Duodenal mucosa (tissue), 2 donors: ENCODE data around the gene PTPN1.

Source experiments
- H3K27ac ChIP-seq: one replicate; pipeline ENCODE4 v1.7.0; 2013; ENCODE audit warnings: low read depth, low read length
- H3K27me3 ChIP-seq, 2 donors: one replicate each; pipeline ENCODE4 v1.7.0; 2013; ENCODE audit warnings: low read length in 2 of 2, control low read depth in 1 of 2; ENCODE audit not compliant: insufficient read depth in 2 of 2, control insufficient read depth in 1 of 2
- H3K36me3 ChIP-seq, 2 donors: one replicate each; pipeline ENCODE4 v1.7.0; 2013; ENCODE audit warnings: low read length in 2 of 2, control low read depth in 1 of 2; ENCODE audit not compliant: insufficient read depth in 2 of 2, control insufficient read depth in 1 of 2
- H3K4me1 ChIP-seq, 2 donors: one replicate each; pipeline ENCODE4 v1.7.0; 2013; ENCODE audit warnings: low read length in 2 of 2, control low read depth in 1 of 2; ENCODE audit not compliant: insufficient read depth in 2 of 2, control insufficient read depth in 1 of 2
- H3K4me3 ChIP-seq, 2 donors: one replicate each; pipeline ENCODE4 v1.7.0; 2013; ENCODE audit warnings: low read length in 2 of 2, low read depth in 1 of 2
- H3K9ac ChIP-seq, 2 donors: one replicate each; pipeline ENCODE4 v1.7.0; 2013; ENCODE audit warnings: low read length in 2 of 2, low read depth in 1 of 2
- H3K9me3 ChIP-seq, 2 donors: one replicate each; pipeline ENCODE4 v1.7.0; 2013; ENCODE audit warnings: low read length in 2 of 2, control low read depth in 1 of 2; ENCODE audit not compliant: control insufficient read depth in 1 of 2

The PTPN1 gene

GRCh38 chr20:50509923-50510705, at the start of gene PTPN1:
TSS of gene PTPN1 (plus strand) at chr20:50510383. CDS start at chr20:50510528, 145 bp downstream.
- Histone ChIP-seq H3K9ac (peak within 1 kb of the TSS; percentile 84 to 98), H3K4me3 (peak within 1 kb of the TSS; percentile 89 to 99), H3K27me3 (no peaks in the 10 kb centered on the region), H3K9me3 (no peaks in the 10 kb centered on the region), H3K36me3 (no peaks in the 10 kb centered on the region), H3K4me1 (peaks cover 31 to 32% of the 10 kb centered on the region in 2 donors), H3K27ac (peak within 1 kb of the TSS; percentile 80)

GRCh38 chr20:50460608-50461267, 49.4 kb upstream of the PTPN1 start:
- Histone ChIP-seq H3K9ac (peak overlapping the region; percentile 44 to 45), H3K36me3 (no peaks in the 10 kb centered on the region), H3K9me3 (no peaks in the 10 kb centered on the region), H3K27me3 (no peaks in the 10 kb centered on the region), H3K4me1 (peaks cover 27 to 28% of the 10 kb centered on the region in 2 donors), H3K4me3 (no peak overlapping the region), H3K27ac (no peak overlapping the region)

DNA sequence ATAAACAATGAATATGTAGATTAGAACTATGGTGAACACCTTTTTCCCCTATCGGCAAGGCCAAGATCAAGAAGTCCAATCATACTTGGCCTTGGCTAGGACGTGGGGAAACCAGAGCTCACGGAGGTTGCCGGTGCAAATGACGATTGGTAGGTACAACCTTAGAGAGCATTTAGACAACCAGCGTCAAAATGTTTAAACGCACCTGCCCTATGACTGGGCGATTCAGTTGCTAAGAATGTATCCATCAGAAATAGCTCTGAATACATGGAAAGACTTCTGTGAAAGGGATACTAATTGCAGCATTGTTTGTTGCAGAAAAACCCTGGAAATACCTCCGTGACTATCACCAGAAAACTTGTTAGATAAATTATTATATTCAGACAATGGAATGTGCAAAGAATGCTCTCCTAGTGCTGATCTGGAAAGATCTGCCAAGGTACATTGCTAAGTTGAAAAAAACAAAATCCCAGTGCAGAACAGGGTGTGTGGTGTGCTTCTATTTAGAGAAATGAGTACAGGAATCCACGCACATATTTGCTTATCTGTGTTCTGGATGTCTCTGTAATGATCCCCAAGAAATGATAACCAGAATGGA, 48.0 kb upstream of the PTPN1 start:
- H3K27me3 ChIP-seq, result no peaks in the 10 kb centered on the region
- no peak overlapping the region for H3K27ac ChIP-seq
- H3K4me1 ChIP-seq, result peaks cover 14 to 17% of the 10 kb centered on the region in 2 donors
- H3K9ac ChIP-seq, result no peak overlapping the region
- no peak overlapping the region for H3K4me3 ChIP-seq
- H3K36me3 ChIP-seq, result no peaks in the 10 kb centered on the region
- H3K9me3 ChIP-seq, result no peaks in the 10 kb centered on the region

DNA sequence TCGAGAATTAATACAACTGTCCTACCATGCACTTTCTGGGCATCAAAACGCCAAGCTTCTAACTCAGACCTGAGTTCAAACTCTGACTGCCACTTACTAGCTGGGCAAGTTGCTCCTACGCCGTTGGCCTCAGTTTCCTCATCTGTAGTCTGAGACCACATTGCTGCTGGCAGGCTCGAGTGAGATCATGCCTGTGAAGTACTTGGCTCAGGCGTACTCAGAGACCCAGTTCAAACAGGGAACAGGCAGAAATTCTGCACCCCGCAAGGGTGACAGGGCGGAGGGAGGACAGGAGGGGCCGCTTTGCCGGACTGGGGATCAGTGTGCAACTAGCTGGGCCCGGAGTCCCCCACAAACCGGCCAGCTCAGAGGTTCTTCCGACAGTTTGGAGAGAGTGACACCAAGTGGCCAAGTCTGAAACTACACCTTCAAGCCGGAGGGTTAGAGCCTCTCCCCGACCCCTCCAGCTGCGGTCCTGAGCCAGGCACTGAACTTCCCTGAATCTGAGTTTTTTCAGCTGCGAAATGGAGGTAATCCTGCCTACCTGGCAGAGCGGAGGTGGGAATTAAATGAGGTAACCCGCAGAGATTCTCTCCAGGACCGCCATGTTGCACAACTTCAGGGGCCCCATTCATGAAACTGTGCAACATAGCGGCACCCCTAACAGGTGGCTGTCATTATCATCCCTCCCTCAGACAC, 46.0 kb upstream of the PTPN1 start:
- Histone ChIP-seq H3K4me3 (no peak overlapping the region), H3K36me3 (no peaks in the 10 kb centered on the region), H3K4me1 (peaks cover 10 to 17% of the 10 kb centered on the region in 2 donors), H3K9ac (peak overlapping the region in 1 of 2 donors; percentile 51), H3K9me3 (no peaks in the 10 kb centered on the region), H3K27ac (no peak overlapping the region), H3K27me3 (no peaks in the 10 kb centered on the region)

GRCh38 chr20:50464725-50465650, 45.2 kb upstream of the PTPN1 start:
- Histone ChIP-seq H3K9ac (no peak overlapping the region), H3K27ac (no peak overlapping the region), H3K9me3 (no peaks in the 10 kb centered on the region), H3K4me1 (peaks cover 10 to 17% of the 10 kb centered on the region in 2 donors), H3K36me3 (no peaks in the 10 kb centered on the region), H3K27me3 (no peaks in the 10 kb centered on the region), H3K4me3 (no peak overlapping the region)

DNA sequence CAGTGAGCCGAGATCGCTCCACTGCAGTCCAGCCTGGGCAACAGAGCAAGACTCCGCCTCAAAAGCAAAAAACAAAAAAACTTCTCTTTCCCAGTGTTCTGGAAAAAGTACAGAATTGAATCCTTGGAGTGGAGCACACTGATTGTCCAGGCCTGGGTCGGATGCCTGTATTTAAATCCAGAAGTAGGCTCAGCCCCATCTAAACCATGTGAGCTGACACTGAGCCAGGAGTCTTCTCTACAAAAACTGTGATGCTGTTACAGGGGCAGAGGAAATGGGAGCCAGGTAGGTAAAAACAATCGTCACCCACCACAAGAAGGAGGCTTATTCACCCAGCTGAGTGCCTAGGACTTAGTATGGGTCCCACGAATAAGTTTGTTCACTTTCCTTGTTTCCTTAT, 43.0 kb upstream of the PTPN1 start:
- no peaks in the 10 kb centered on the region for H3K36me3 ChIP-seq
- H3K27me3 ChIP-seq, result no peaks in the 10 kb centered on the region
- H3K4me1 ChIP-seq, result peaks cover 10 to 23% of the 10 kb centered on the region in 2 donors
- no peak overlapping the region for H3K9ac ChIP-seq
- no peaks in the 10 kb centered on the region for H3K9me3 ChIP-seq
- no peak overlapping the region for H3K27ac ChIP-seq
- H3K4me3 ChIP-seq, result no peak overlapping the region

DNA sequence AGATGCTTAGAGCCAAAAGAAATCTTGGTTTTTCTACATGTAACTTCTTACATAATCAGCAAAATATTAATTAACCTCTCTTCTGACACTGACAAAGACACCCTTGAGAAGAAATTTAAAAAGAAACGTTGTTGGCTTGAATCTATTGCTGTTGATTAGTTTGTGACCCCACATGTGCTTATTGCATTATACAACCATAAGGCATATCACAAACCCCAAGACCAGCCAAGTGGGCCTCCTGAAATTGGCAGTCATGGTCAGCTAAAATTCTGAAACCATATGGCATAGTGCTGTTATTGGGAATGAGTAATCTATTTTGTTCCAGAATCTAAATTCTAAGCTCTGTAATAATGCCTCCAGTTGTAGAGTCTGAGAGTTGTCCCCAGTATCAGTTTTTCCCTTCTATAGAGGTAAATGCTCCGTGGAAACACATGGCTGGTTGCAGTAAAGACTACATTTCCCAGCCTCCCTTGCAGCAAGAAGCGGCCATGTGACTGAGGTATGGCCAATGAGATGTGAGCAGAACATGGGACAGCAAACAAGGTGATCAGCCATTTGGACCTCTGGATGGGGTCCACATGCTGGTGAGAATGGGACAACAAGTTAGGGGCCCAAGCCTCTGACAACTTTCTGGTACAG, 42.3 kb upstream of the PTPN1 start:
- no peaks in the 10 kb centered on the region for H3K36me3 ChIP-seq
- no peak overlapping the region for H3K4me3 ChIP-seq
- no peak overlapping the region for H3K9ac ChIP-seq
- peaks cover 10 to 23% of the 10 kb centered on the region in 2 donors for H3K4me1 ChIP-seq
- H3K9me3 ChIP-seq, result no peaks in the 10 kb centered on the region
- H3K27me3 ChIP-seq, result no peaks in the 10 kb centered on the region
- no peak overlapping the region for H3K27ac ChIP-seq

DNA sequence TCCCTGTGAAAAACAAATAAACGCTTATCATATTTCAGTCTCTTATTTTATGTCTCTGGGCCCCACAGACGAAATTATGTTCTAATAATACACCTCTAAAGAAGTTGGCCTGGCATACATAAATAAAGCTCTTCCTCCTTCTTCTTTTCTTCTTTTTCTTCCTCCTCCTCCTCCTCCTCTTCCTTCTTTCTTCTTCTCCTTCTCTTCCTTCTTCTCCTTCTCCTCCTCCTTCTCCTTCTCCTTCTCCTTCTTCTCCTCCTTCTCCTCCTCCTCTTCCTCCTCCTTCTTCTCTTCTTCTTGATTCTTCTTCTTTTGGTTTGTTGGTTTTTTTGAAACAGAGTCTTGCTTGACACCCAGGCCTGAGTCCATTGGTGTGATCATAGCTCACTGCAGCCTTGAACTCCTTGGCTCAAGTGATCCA, 41.8 kb upstream of the PTPN1 start:
- no peak overlapping the region for H3K9ac ChIP-seq
- no peaks in the 10 kb centered on the region for H3K36me3 ChIP-seq
- H3K27ac ChIP-seq, result no peak overlapping the region
- H3K27me3 ChIP-seq, result no peaks in the 10 kb centered on the region
- H3K4me1 ChIP-seq, result peaks cover 10 to 24% of the 10 kb centered on the region in 2 donors
- no peak overlapping the region for H3K4me3 ChIP-seq
- H3K9me3 ChIP-seq, result no peaks in the 10 kb centered on the region

- Histone ChIP-seq H3K36me3 (no peaks in the 10 kb centered on the region), H3K27ac (no peak overlapping the region), H3K9ac (no peak overlapping the region), H3K4me3 (no peak overlapping the region), H3K27me3 (no peaks in the 10 kb centered on the region), H3K9me3 (no peaks in the 10 kb centered on the region), H3K4me1 (peaks cover 10 to 22% of the 10 kb centered on the region in 2 donors)
These were observed 40.9 kb upstream of the PTPN1 start for GRCh38 chr20:50469176-50469723.
